Nephron (organoid): ENCODE results near the gene OR4D1.

ENCODE experiments used
- H3K27ac Mint-ChIP-seq, 3 experiments: 2 replicates each; pipeline ENCODE4 v1.8.0; 2020; ENCODE audit warnings: mixed read lengths in 3 of 3, mild to moderate bottlenecking in 2 of 3, moderate library complexity in 1 of 3
- H3K27me3 Mint-ChIP-seq: 2 replicates; pipeline ENCODE4 v1.8.0; 2021; ENCODE audit warnings: low read depth, mild to moderate bottlenecking, moderate library complexity, mixed read lengths
- H3K36me3 Mint-ChIP-seq: 2 replicates; pipeline ENCODE4 v1.8.0; 2020; ENCODE audit warnings: low read depth, mixed read lengths
- H3K4me1 Mint-ChIP-seq: 2 replicates; pipeline ENCODE4 v1.8.0; 2020; ENCODE audit warnings: mixed read lengths
- H3K4me3 Mint-ChIP-seq, 3 experiments: 2 replicates each; pipeline ENCODE4 v1.8.0; 2020; ENCODE audit warnings: mild to moderate bottlenecking in 3 of 3, mixed read lengths in 3 of 3, moderate library complexity in 2 of 3
- H3K9me3 Mint-ChIP-seq: 2 replicates; pipeline ENCODE4 v1.8.0; 2020; ENCODE audit warnings: mixed read lengths
- CTCF ChIP-seq, 3 experiments: fragments of 200-600 bp; sonication (generic); IDR thresholded peaks; one replicate each; pipeline ENCODE4 v1.5.0; 2021; ENCODE audit warnings: antibody characterized with exemption in 3 of 3; ENCODE audit not compliant: unreplicated experiment in 3 of 3

OR4D1 gene

GRCh38 chr17:58189436-58190146 lies 41.4 kb downstream of the OR4D1 start:
- H3K27ac Mint-ChIP-seq: no peak overlapping the region
- H3K4me1 Mint-ChIP-seq: no peaks in the 10 kb centered on the region
- TF ChIP-seq CTCF (IDR thresholded peaks at IDR 0.05; ENCODE audit: unreplicated experiment in 3 of 3): no peak
- H3K36me3 Mint-ChIP-seq: no peaks in the 10 kb centered on the region
- H3K4me3 Mint-ChIP-seq: no peak overlapping the region
- peaks cover 51% of the 10 kb centered on the region for H3K27me3 Mint-ChIP-seq
- no peaks in the 10 kb centered on the region for H3K9me3 Mint-ChIP-seq

GRCh38 chr17:58191241-58191896 lies 43.2 kb downstream of the OR4D1 start:
- Mint-ChIP-seq H3K9me3 (no peaks in the 10 kb centered on the region), H3K27me3 (peaks cover 51% of the 10 kb centered on the region), H3K4me1 (no peaks in the 10 kb centered on the region), H3K4me3 (no peak overlapping the region), H3K36me3 (no peaks in the 10 kb centered on the region), H3K27ac (no peak overlapping the region)
- TF ChIP-seq CTCF (IDR thresholded peaks at IDR 0.05; ENCODE audit: unreplicated experiment in 3 of 3): no peak

DNA sequence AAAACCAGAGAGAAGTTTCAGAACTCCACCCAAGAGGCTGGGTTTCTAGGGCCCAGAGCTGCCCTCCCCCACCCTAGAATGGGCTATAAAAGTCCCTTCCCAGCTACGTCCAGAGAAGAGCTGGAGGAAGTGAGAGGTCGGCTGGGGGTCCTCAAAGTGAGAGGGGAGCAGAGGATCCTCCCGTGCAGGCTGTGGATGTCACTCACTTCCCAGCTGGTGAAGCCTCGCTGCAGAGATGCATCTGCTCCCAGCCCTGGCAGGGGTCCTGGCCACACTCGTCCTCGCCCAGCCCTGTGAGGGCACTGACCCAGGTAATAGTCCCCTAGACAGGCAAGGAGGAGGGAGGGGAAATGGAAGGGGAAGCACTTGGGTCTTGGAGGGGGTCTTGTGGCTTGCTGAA lies 44.4 kb downstream of the OR4D1 start, which contains the start of gene EPX:
Gene EPX (plus strand): TSS at position 115 of the 400 bp plus-strand sequence. CDS start 121 bp downstream, at position 236.
- Mint-ChIP-seq H3K4me1 (no peaks in the 10 kb centered on the region), H3K27ac (no peak within 1 kb of the TSS), H3K9me3 (no peaks in the 10 kb centered on the region), H3K4me3 (no peak within 1 kb of the TSS), H3K27me3 (peaks cover 45% of the 10 kb centered on the region), H3K36me3 (no peaks in the 10 kb centered on the region)
- TF ChIP-seq CTCF (IDR thresholded peaks at IDR 0.05; ENCODE audit: unreplicated experiment in 3 of 3): no peak

DNA sequence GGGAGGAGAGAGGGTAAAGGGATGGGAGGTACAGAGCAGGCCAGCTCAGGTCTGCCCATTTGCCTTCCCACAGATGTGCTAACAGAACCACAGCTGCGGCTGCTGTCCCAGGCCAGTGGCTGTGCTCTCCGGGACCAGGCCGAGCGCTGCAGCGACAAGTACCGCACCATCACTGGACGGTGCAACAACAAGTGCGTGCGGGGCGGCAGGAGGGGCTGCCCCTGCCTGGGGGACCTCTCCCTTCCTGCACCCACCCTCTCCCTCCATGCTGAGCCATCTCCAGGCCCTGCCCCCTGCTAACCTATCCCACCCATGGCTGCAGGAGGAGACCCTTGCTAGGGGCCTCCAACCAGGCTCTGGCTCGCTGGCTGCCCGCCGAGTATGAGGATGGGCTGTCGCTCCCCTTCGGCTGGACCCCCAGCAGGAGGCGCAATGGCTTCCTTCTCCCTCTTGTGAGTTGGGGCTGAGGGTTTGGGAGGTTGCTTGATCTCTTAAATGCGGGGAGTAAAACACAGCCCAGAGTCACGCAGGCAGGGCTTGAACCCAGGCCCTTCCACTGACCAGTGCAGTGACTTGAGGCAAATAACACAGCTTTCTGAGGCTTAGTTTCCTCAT lies 45.6 kb downstream of the OR4D1 start:
- TF ChIP-seq CTCF (IDR thresholded peaks at IDR 0.05; ENCODE audit: unreplicated experiment in 3 of 3): no peak
- H3K9me3 Mint-ChIP-seq: no peaks in the 10 kb centered on the region
- no peak overlapping the region for H3K27ac Mint-ChIP-seq
- peaks cover 45% of the 10 kb centered on the region for H3K27me3 Mint-ChIP-seq
- no peaks in the 10 kb centered on the region for H3K4me1 Mint-ChIP-seq
- H3K4me3 Mint-ChIP-seq: no peak overlapping the region
- no peaks in the 10 kb centered on the region for H3K36me3 Mint-ChIP-seq

DNA sequence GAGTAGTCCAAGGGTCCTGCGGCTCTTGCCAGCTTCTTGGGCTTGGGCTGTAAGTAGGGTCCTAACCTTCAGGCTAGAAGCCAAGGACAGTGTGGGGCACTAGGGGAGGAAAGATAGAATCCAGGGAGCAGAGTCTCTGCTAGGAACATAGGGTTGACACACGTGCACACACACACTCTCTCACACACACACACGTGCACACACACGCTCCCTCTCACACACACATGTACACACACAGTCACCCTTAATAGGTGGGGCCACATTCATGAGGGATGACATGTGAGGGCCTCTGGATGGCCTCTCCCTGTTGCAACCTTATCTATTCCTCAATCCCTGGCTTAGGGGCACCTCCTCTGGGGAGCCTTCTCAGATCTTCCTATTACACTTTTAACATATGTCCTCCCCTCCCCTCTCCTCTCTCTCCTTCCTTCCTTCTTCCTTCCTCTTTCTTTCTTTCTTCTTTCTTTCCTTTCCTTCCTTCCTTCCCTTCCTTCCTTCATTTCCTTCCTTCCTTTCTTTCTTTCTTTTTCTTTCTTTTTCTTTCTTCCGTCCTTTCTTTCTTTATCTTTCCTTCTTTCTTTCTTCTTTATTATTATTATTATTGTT lies 47.4 kb downstream of the OR4D1 start:
- no peaks in the 10 kb centered on the region for H3K36me3 Mint-ChIP-seq
- H3K4me1 Mint-ChIP-seq: no peaks in the 10 kb centered on the region
- no peak for TF ChIP-seq CTCF (IDR thresholded peaks at IDR 0.05; ENCODE audit: unreplicated experiment in 3 of 3)
- peaks cover 33% of the 10 kb centered on the region for H3K27me3 Mint-ChIP-seq
- no peak overlapping the region for H3K4me3 Mint-ChIP-seq
- no peak overlapping the region for H3K27ac Mint-ChIP-seq
- H3K9me3 Mint-ChIP-seq: no peaks in the 10 kb centered on the region
